ENCODE results near the gene COL4A1.

The COL4A1 gene

GRCh38 chr13:110193491-110193890 is 113.5 kb downstream of the COL4A1 start:
- ChIA-PET CTCF (no interaction called here), POLR2A (no interaction called here)

GRCh38 chr13:110192472-110192871 is 114.5 kb downstream of the COL4A1 start:
- no peak for TF ChIP-seq BHLHE40 (IDR thresholded peaks at IDR 0.05; ENCODE audit: borderline replicate concordance)
- TF ChIP-seq SUZ12 (IDR thresholded peaks at IDR 0.05) = no peak
- no peak for TF ChIP-seq NFRKB (IDR thresholded peaks at IDR 0.05)
- no peak for TF ChIP-seq ELF4 (IDR thresholded peaks at IDR 0.05)
- no peak for TF ChIP-seq HDGF (IDR thresholded peaks at IDR 0.05; ENCODE audit: borderline replicate concordance)
- TF ChIP-seq FOXA1 (IDR thresholded peaks at IDR 0.05) = no peak
- TF ChIP-seq FOXK2 (IDR thresholded peaks at IDR 0.05) = no peak
- TF ChIP-seq FOXM1 (IDR thresholded peaks at IDR 0.05; ENCODE audit: borderline replicate concordance) = no peak
- TF ChIP-seq L3MBTL2 (conservative IDR thresholded peaks at IDR 0.05) = no peak
- TF ChIP-seq ZNF384 (IDR thresholded peaks at IDR 0.05) = no peak
- no peak for TF ChIP-seq PKNOX1 (IDR thresholded peaks at IDR 0.05)
- TF ChIP-seq SP1 (IDR thresholded peaks at IDR 0.05) = no peak
- TF ChIP-seq ARNT (IDR thresholded peaks at IDR 0.05) = no peak
- TF ChIP-seq TARDBP (IDR thresholded peaks at IDR 0.05) = no peak
- TF ChIP-seq CTBP1 (IDR thresholded peaks at IDR 0.05; ENCODE audit: borderline replicate concordance) = no peak
- no peak for TF ChIP-seq LEF1 (IDR thresholded peaks at IDR 0.05; ENCODE audit: borderline replicate concordance)
- no peak for DNase-seq (ENCODE audit: extremely low spot score)
- POLR2A ChIA-PET = no interaction called here
- CTCF ChIA-PET = no interaction called here

More at GRCh38 chr13:110193491-110193890, 113.5 kb downstream of the COL4A1 start:
- TF ChIP-seq BHLHE40 (IDR thresholded peaks at IDR 0.05; ENCODE audit: borderline replicate concordance) = no peak
- TF ChIP-seq FOXM1 (IDR thresholded peaks at IDR 0.05; ENCODE audit: borderline replicate concordance) = no peak
- TF ChIP-seq FOXA1 (IDR thresholded peaks at IDR 0.05) = no peak
- TF ChIP-seq HDGF (IDR thresholded peaks at IDR 0.05; ENCODE audit: borderline replicate concordance) = no peak
- TF ChIP-seq L3MBTL2 (conservative IDR thresholded peaks at IDR 0.05) = no peak
- no peak for TF ChIP-seq ARNT (IDR thresholded peaks at IDR 0.05)
- TF ChIP-seq ELF4 (IDR thresholded peaks at IDR 0.05) = no peak
- TF ChIP-seq ZNF384 (IDR thresholded peaks at IDR 0.05) = no peak
- TF ChIP-seq FOXK2 (IDR thresholded peaks at IDR 0.05) = no peak
- TF ChIP-seq SUZ12 (IDR thresholded peaks at IDR 0.05) = no peak
- no peak for TF ChIP-seq TARDBP (IDR thresholded peaks at IDR 0.05)
- DNase-seq (ENCODE audit: extremely low spot score) = no peak

GRCh38 chr13:110187641-110188161 is 119.3 kb downstream of the COL4A1 start:
- ChIA-PET POLR2A (no interaction called here), CTCF (no interaction called here)
- no peak for DNase-seq (ENCODE audit: extremely low spot score)
- TF ChIP-seq HDGF (IDR thresholded peaks at IDR 0.05; ENCODE audit: borderline replicate concordance) = no peak
- TF ChIP-seq FOXM1 (IDR thresholded peaks at IDR 0.05; ENCODE audit: borderline replicate concordance) = no peak
- no peak for TF ChIP-seq ARNT (IDR thresholded peaks at IDR 0.05)
- TF ChIP-seq CTBP1 (IDR thresholded peaks at IDR 0.05; ENCODE audit: borderline replicate concordance) = no peak
- TF ChIP-seq SP1 (IDR thresholded peaks at IDR 0.05) = no peak
- no peak for TF ChIP-seq FOXA1 (IDR thresholded peaks at IDR 0.05)
- no peak for TF ChIP-seq L3MBTL2 (conservative IDR thresholded peaks at IDR 0.05)
- TF ChIP-seq TARDBP (IDR thresholded peaks at IDR 0.05) = no peak
- no peak for TF ChIP-seq FOXK2 (IDR thresholded peaks at IDR 0.05)
- TF ChIP-seq ZNF384 (IDR thresholded peaks at IDR 0.05) = no peak
- TF ChIP-seq SUZ12 (IDR thresholded peaks at IDR 0.05) = no peak
- no peak for TF ChIP-seq BHLHE40 (IDR thresholded peaks at IDR 0.05; ENCODE audit: borderline replicate concordance)
- TF ChIP-seq ELF4 (IDR thresholded peaks at IDR 0.05) = no peak
- TF ChIP-seq PKNOX1 (IDR thresholded peaks at IDR 0.05) = no peak

GRCh38 chr13:110186231-110186855 is 120.6 kb downstream of the COL4A1 start:
- ChIA-PET CTCF (no interaction called here), POLR2A (no interaction called here)
- no peak for DNase-seq (ENCODE audit: extremely low spot score)
- no peak for TF ChIP-seq LEF1 (IDR thresholded peaks at IDR 0.05; ENCODE audit: borderline replicate concordance)
- TF ChIP-seq ZNF384 (IDR thresholded peaks at IDR 0.05) = no peak
- TF ChIP-seq FOXM1 (IDR thresholded peaks at IDR 0.05; ENCODE audit: borderline replicate concordance) = no peak
- no peak for TF ChIP-seq NFRKB (IDR thresholded peaks at IDR 0.05)
- TF ChIP-seq TARDBP (IDR thresholded peaks at IDR 0.05) = no peak
- no peak for TF ChIP-seq SP1 (IDR thresholded peaks at IDR 0.05)
- TF ChIP-seq BHLHE40 (IDR thresholded peaks at IDR 0.05; ENCODE audit: borderline replicate concordance) = no peak
- TF ChIP-seq ARNT (IDR thresholded peaks at IDR 0.05) = no peak

GRCh38 chr13:110185696-110186095 is 121.3 kb downstream of the COL4A1 start:
- CTCF ChIA-PET = no interaction called here
- no peak for TF ChIP-seq HDGF (IDR thresholded peaks at IDR 0.05; ENCODE audit: borderline replicate concordance)
- no peak for TF ChIP-seq ZNF384 (IDR thresholded peaks at IDR 0.05)
- TF ChIP-seq NFRKB (IDR thresholded peaks at IDR 0.05) = no peak
- no peak for TF ChIP-seq TARDBP (IDR thresholded peaks at IDR 0.05)
- TF ChIP-seq BHLHE40 (IDR thresholded peaks at IDR 0.05; ENCODE audit: borderline replicate concordance) = no peak
- TF ChIP-seq LEF1 (IDR thresholded peaks at IDR 0.05; ENCODE audit: borderline replicate concordance) = no peak
- no peak for TF ChIP-seq CTBP1 (IDR thresholded peaks at IDR 0.05; ENCODE audit: borderline replicate concordance)
- TF ChIP-seq L3MBTL2 (conservative IDR thresholded peaks at IDR 0.05) = no peak
- TF ChIP-seq FOXK2 (IDR thresholded peaks at IDR 0.05) = no peak
- no peak for TF ChIP-seq FOXA1 (IDR thresholded peaks at IDR 0.05)
- no peak for TF ChIP-seq SP1 (IDR thresholded peaks at IDR 0.05)
- POLR2A ChIA-PET = no interaction called here

GRCh38 chr13:110183910-110184309 is 123.0 kb downstream of the COL4A1 start:
- no peak for DNase-seq (ENCODE audit: extremely low spot score)
- ChIA-PET CTCF (no interaction called here), POLR2A (no interaction called here)
- no peak for TF ChIP-seq ELF4 (IDR thresholded peaks at IDR 0.05)
- TF ChIP-seq HDGF (IDR thresholded peaks at IDR 0.05; ENCODE audit: borderline replicate concordance) = no peak
- TF ChIP-seq FOXK2 (IDR thresholded peaks at IDR 0.05) = no peak
- TF ChIP-seq CTBP1 (IDR thresholded peaks at IDR 0.05; ENCODE audit: borderline replicate concordance) = no peak
- TF ChIP-seq BHLHE40 (IDR thresholded peaks at IDR 0.05; ENCODE audit: borderline replicate concordance) = no peak
- TF ChIP-seq NFRKB (IDR thresholded peaks at IDR 0.05) = no peak
- no peak for TF ChIP-seq FOXM1 (IDR thresholded peaks at IDR 0.05; ENCODE audit: borderline replicate concordance)
- TF ChIP-seq SUZ12 (IDR thresholded peaks at IDR 0.05) = no peak
- TF ChIP-seq FOXA1 (IDR thresholded peaks at IDR 0.05) = no peak
- TF ChIP-seq TARDBP (IDR thresholded peaks at IDR 0.05) = no peak
- no peak for TF ChIP-seq ARNT (IDR thresholded peaks at IDR 0.05)
- no peak for TF ChIP-seq ZNF384 (IDR thresholded peaks at IDR 0.05)
- no peak for TF ChIP-seq PKNOX1 (IDR thresholded peaks at IDR 0.05)

More at GRCh38 chr13:110185696-110186095, 121.3 kb downstream of the COL4A1 start:
- DNase-seq (ENCODE audit: extremely low spot score) = no peak

Data from HEK293T (cell line).